ENCODE results near the gene UNC45A.

Gene UNC45A

GRCh38 chr15:90934949-90935751 lies at the start of gene UNC45A:
Gene UNC45A, plus strand, starts transcription at chr15:90935285. Its CDS starts 40 bp downstream, at chr15:90935325.
- Histone ChIP-seq H3K9ac (no peak within 1 kb of the TSS), H3K9me3 (ENCODE audit: control insufficient read depth, low read length) (no peaks in the 10 kb centered on the region), H3K4me1 (peaks cover 6% of the 10 kb centered on the region), H3K27me3 (ENCODE audit: control insufficient read depth, insufficient read depth, low read length) (no peaks in the 10 kb centered on the region), H3K36me3 (ENCODE audit: control insufficient read depth, insufficient read depth, low read length) (no peaks in the 10 kb centered on the region), H2AFZ (peak within 1 kb of the TSS; percentile 89), H3K27ac (peak within 1 kb of the TSS; percentile 62), H3K4me3 (ENCODE audit: low read depth, low read length) (peak within 1 kb of the TSS; percentile 68), H3K79me2 (no peaks in the 10 kb centered on the region), H3K4me2 (ENCODE audit: low read length) (peak within 1 kb of the TSS; percentile 70)
- no peak for TF ChIP-seq CTCF (IDR thresholded peaks at IDR 0.05)

GRCh38 chr15:90885432-90886290 lies 49.4 kb upstream of the UNC45A start:
- Histone ChIP-seq H3K36me3 (ENCODE audit: control insufficient read depth, insufficient read depth, low read length) (no peaks in the 10 kb centered on the region), H3K4me2 (ENCODE audit: low read length) (no peak overlapping the region), H3K4me1 (no peaks in the 10 kb centered on the region), H3K9ac (no peak overlapping the region), H3K27ac (peak overlapping the region; percentile 76), H3K79me2 (no peaks in the 10 kb centered on the region), H3K27me3 (ENCODE audit: control insufficient read depth, insufficient read depth, low read length) (no peaks in the 10 kb centered on the region), H2AFZ (no peak overlapping the region), H3K9me3 (ENCODE audit: control insufficient read depth, low read length) (no peaks in the 10 kb centered on the region), H3K4me3 (ENCODE audit: low read depth, low read length) (no peak overlapping the region)
- TF ChIP-seq CTCF (IDR thresholded peaks at IDR 0.05): peak; percentile 91

- no peaks in the 10 kb centered on the region for H3K27me3 ChIP-seq (ENCODE audit: control insufficient read depth, insufficient read depth, low read length)
- no peak overlapping the region for H3K4me2 ChIP-seq (ENCODE audit: low read length)
- H3K27ac ChIP-seq: no peak overlapping the region
- H2AFZ ChIP-seq: no peak overlapping the region
- H3K4me3 ChIP-seq (ENCODE audit: low read depth, low read length): no peak overlapping the region
- H3K4me1 ChIP-seq: no peaks in the 10 kb centered on the region
- no peak overlapping the region for H3K9ac ChIP-seq
- H3K36me3 ChIP-seq (ENCODE audit: control insufficient read depth, insufficient read depth, low read length): no peaks in the 10 kb centered on the region
- no peaks in the 10 kb centered on the region for H3K9me3 ChIP-seq (ENCODE audit: control insufficient read depth, low read length)
- no peak for TF ChIP-seq CTCF (IDR thresholded peaks at IDR 0.05)
- H3K79me2 ChIP-seq: no peaks in the 10 kb centered on the region
Observed at GRCh38 chr15:90886291-90886614, 48.8 kb upstream of the UNC45A start.

- no peak overlapping the region for H2AFZ ChIP-seq
- H3K4me3 ChIP-seq (ENCODE audit: low read depth, low read length): no peak overlapping the region
- H3K36me3 ChIP-seq (ENCODE audit: control insufficient read depth, insufficient read depth, low read length): no peaks in the 10 kb centered on the region
- no peak for TF ChIP-seq CTCF (IDR thresholded peaks at IDR 0.05)
- no peaks in the 10 kb centered on the region for H3K9me3 ChIP-seq (ENCODE audit: control insufficient read depth, low read length)
- H3K4me2 ChIP-seq (ENCODE audit: low read length): no peak overlapping the region
- H3K79me2 ChIP-seq: no peaks in the 10 kb centered on the region
- no peaks in the 10 kb centered on the region for H3K27me3 ChIP-seq (ENCODE audit: control insufficient read depth, insufficient read depth, low read length)
- no peak overlapping the region for H3K27ac ChIP-seq
- no peak overlapping the region for H3K9ac ChIP-seq
- no peaks in the 10 kb centered on the region for H3K4me1 ChIP-seq
Observed at GRCh38 chr15:90887037-90887481, 48.0 kb upstream of the UNC45A start.
